Measurements from ENCODE around the gene SERPINA3. TPM values are rescaled to one million over a fixed set of nuclear protein-coding genes. Genes with fewer than 3 reads are reported as not detected.

The SERPINA3 gene
- total RNA-seq, 4 donors from 2014 or later, result 31.0 to 91.4 (median 73.2) TPM

GRCh38 chr14:94622653-94623421, 10.6 kb downstream of the SERPINA3 start:
- WGBS, result 77% methylated on average over 6 of the region's 6 CpGs
- no peaks in the 10 kb centered on the region for H3K36me3 ChIP-seq
- DNase-seq (ENCODE audit: low spot score in 2 of 2), result peak in 1 of 2 donors; percentile 26
- H3K9me3 ChIP-seq, result peaks cover 3% of the 10 kb centered on the region
- no peak for TF ChIP-seq EP300 (IDR thresholded peaks at IDR 0.05)
- TF ChIP-seq POLR2AphosphoS5 (IDR thresholded peaks at IDR 0.05), result no peak
- TF ChIP-seq, protein P1, sequence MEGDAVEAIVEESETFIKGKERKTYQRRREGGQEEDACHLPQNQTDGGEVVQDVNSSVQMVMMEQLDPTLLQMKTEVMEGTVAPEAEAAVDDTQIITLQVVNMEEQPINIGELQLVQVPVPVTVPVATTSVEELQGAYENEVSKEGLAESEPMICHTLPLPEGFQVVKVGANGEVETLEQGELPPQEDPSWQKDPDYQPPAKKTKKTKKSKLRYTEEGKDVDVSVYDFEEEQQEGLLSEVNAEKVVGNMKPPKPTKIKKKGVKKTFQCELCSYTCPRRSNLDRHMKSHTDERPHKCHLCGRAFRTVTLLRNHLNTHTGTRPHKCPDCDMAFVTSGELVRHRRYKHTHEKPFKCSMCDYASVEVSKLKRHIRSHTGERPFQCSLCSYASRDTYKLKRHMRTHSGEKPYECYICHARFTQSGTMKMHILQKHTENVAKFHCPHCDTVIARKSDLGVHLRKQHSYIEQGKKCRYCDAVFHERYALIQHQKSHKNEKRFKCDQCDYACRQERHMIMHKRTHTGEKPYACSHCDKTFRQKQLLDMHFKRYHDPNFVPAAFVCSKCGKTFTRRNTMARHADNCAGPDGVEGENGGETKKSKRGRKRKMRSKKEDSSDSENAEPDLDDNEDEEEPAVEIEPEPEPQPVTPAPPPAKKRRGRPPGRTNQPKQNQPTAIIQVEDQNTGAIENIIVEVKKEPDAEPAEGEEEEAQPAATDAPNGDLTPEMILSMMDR (IDR thresholded peaks at IDR 0.05), result no peak
- no peak for TF ChIP-seq POLR2A (IDR thresholded peaks at IDR 0.05)
- no peak overlapping the region for H3K27ac ChIP-seq
- H3K4me3 ChIP-seq, result no peak overlapping the region
- peaks cover 4% of the 10 kb centered on the region for H3K27me3 ChIP-seq
- H3K4me1 ChIP-seq, result no peaks in the 10 kb centered on the region

- Histone ChIP-seq H3K4me1 (no peaks in the 10 kb centered on the region), H3K27me3 (peaks cover 7% of the 10 kb centered on the region), H3K27ac (no peak overlapping the region), H3K4me3 (no peak overlapping the region), H3K36me3 (no peaks in the 10 kb centered on the region), H3K9me3 (no peaks in the 10 kb centered on the region)
- WGBS, result 73% methylated on average over 4 of the region's 4 CpGs
- TF ChIP-seq EP300 (IDR thresholded peaks at IDR 0.05), result no peak
- no peak for TF ChIP-seq POLR2AphosphoS5 (IDR thresholded peaks at IDR 0.05)
- TF ChIP-seq POLR2A (IDR thresholded peaks at IDR 0.05), result no peak
- TF ChIP-seq, protein P1 (IDR thresholded peaks at IDR 0.05), result no peak
- no peak for DNase-seq (ENCODE audit: low spot score in 2 of 2)
These were observed 11.2 kb downstream of the SERPINA3 start for GRCh38 chr14:94623422-94623809.

GRCh38 chr14:94623856-94624499, 11.8 kb downstream of the SERPINA3 start:
- Histone ChIP-seq H3K4me3 (no peak overlapping the region), H3K4me1 (no peaks in the 10 kb centered on the region), H3K27ac (no peak overlapping the region), H3K36me3 (no peaks in the 10 kb centered on the region), H3K9me3 (no peaks in the 10 kb centered on the region), H3K27me3 (peaks cover 7% of the 10 kb centered on the region)
- WGBS, result 85% methylated on average over 7 of the region's 7 CpGs
- TF ChIP-seq, protein P1 (IDR thresholded peaks at IDR 0.05), result no peak
- TF ChIP-seq POLR2AphosphoS5 (IDR thresholded peaks at IDR 0.05) (no peak), EP300 (IDR thresholded peaks at IDR 0.05) (no peak), POLR2A (IDR thresholded peaks at IDR 0.05) (no peak)
- DNase-seq (ENCODE audit: low spot score in 2 of 2), result peak in 1 of 2 donors; percentile 44

DNA sequence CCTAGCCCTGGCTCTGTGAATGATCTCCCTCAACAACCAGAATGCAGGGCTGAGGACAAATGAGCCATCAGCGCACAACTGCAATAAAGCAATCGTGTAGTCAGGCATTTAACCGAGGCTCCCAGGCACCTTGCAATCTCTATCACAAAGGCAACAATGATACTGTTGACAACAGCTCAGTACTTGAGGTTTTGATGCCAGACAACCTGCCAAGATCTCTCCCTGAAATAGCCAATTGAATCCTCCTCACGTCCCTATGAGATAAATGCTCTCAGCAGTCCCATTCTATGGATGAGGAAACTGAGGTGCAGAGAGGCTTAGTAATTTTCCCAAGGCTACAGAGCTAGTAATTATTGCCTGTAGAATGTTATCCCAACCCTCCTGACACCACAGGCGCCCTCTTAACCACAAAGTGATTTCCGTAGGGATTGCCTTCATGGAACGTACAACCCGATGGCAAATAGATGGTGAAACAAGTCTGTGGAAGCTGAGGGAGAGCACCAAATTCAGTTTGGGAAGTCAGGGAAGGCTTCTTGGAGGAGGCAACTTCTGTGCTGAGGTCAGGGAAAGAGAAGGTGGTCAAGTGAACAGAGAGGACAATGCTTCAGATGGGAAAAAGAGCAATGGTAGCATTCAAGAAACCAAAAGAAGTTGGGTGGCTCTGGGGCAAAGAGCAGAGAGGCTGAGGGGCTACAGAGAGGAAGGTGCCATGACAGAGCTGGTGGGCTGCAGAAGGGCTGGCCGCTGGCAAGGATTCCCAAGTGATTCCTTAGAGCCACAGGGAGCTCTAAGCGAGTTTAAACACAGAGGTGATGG, 12.6 kb downstream of the SERPINA3 start:
- Histone ChIP-seq H3K36me3 (no peaks in the 10 kb centered on the region), H3K27ac (no peak overlapping the region), H3K4me1 (no peaks in the 10 kb centered on the region), H3K27me3 (peaks cover 7% of the 10 kb centered on the region), H3K9me3 (no peaks in the 10 kb centered on the region), H3K4me3 (no peak overlapping the region)
- DNase-seq (ENCODE audit: low spot score in 2 of 2), result peak in 1 of 2 donors; percentile 32
- TF ChIP-seq, protein P1 (IDR thresholded peaks at IDR 0.05), result no peak
- 90% methylated on average over 10 of the region's 10 CpGs for WGBS

DNA sequence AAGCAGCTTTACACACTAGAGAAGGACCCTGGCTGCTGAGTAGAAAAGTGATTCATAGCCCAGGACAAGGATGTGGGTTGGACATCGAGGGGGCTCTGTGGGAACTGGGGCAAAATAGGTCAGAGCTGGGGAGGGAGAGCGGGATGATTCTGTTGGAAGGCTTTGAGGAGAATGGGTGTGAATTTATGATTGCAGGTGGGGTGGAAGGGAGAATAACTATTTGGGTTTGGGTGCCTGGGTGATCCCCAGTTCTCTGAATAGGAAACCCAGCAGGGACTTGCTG, 13.1 kb downstream of the SERPINA3 start:
- H3K36me3 ChIP-seq, result no peaks in the 10 kb centered on the region
- H3K4me1 ChIP-seq, result no peaks in the 10 kb centered on the region
- 67% methylated on average over 2 of the region's 2 CpGs for WGBS
- TF ChIP-seq, protein P1 (IDR thresholded peaks at IDR 0.05), result no peak
- TF ChIP-seq POLR2A (IDR thresholded peaks at IDR 0.05), result no peak
- no peak for TF ChIP-seq EP300 (IDR thresholded peaks at IDR 0.05)
- TF ChIP-seq POLR2AphosphoS5 (IDR thresholded peaks at IDR 0.05), result no peak
- no peak for DNase-seq (ENCODE audit: low spot score in 2 of 2)
- H3K27ac ChIP-seq, result no peak overlapping the region
- H3K9me3 ChIP-seq, result no peaks in the 10 kb centered on the region
- no peak overlapping the region for H3K4me3 ChIP-seq
- peaks cover 7% of the 10 kb centered on the region for H3K27me3 ChIP-seq

All from suprapubic skin (tissue), 4 donors.